GM21360 (cell line): ENCODE measurements around the gene PLCB3.
"Not testable (repeated sequence)": the region's sequence is repeated elsewhere in the genome, so short reads cannot be mapped to it uniquely, and the experiment has no call there.

Experiments used
- ATAC-seq: cut with Tn5 transposase; IDR thresholded peaks from one replicate; pipeline ENCODE4 v1.9.1; 2021; ENCODE audit warnings: mild to moderate bottlenecking, moderate library complexity; ENCODE audit not compliant: unreplicated experiment

Gene PLCB3

DNA sequence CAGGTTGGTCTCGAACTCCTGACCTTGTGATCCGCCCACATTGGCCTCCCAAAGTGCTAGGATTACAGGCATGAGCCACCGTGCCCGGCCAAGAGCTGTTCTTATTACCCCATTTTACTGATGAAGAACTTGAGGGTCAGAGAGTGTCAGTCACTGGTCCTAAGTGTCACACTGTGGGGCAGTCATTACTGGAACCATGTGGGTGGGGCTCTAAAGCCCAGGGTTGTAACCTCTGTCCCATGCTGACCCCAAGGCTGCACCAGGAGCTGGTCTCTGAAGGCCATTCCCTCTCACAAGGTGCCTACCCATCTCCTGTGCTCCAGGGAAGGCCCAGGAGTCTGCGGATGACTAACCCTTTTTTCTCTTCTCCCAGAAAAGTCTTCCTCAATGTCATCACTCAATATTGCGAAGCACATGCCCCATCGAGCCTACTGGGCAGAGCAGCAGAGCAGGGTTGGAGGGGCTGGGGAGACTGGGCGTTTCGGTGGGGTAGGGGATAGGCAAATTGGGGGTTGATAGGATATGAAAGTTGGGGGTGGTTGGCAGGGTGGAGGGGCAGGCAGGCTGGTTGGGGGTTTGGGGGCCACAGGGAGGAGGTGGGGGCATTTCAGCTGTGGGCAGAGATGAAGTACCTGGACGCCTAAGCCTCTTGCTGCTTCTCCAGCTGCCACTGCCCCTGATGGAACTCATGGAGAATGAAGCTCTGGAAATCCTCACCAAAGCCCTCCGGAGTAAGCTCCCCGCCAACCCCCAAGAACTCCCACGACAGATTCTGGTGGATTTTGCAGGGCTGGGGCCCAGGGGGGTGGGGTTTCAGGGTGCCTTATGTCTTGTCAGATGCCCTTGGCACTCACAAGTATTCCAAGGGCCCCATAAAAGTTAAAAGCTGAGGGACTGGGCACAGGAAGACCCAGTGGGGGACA, 52.0 kb downstream of the PLCB3 start:
- ATAC-seq: no peak

DNA sequence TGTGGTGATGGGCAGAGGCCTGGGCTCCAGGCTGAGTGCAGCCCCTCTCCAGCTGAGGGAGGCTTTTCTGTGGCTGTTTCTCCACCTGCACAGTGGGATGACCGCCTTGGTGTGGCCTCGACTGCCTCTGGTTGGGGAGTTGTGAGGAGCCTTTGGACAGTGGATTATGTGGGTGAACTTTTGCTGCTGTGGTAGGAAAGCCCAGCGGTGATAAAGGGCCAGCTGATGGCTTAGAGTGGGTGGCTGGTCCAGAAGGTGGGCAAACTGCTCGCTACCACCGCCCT, 52.6 kb downstream of the PLCB3 start:
- no peak for ATAC-seq

DNA sequence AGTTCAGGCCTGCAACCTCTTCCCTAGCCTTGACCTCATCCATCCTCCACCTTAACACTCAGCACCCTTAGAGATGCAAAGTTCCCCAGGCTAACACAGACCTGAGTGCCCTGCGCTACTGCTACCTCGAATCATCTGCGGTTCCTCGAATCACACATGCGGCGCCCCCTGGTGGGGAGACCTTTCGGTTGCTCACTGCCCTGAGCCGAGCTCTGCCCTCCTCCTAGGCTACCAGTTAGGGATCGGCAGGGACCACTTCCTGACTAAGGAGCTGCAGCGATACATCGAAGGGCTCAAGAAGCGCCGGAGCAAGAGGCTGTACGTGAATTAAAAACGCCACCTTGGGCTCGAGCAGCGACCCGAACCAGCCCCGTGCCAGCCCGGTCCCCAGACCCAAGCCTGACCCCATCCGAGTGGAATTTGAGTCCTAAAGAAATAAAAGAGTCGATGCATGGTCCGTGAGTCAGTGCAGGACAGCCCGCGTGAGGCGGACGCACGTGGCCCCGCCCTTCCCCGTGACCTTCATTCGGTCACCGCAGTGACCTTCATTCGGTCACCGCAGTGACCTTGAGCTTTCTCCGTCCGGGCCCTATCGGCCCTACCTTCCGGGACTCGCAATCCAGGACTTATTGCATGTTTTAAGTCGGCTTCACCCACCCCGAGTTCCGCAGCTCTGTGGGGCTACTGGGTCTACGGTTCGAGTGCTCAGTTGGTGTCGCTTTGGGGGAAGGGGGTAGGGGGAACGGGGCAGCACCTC, 53.2 kb downstream of the PLCB3 start:
- peak; percentile 14 for ATAC-seq

GRCh38 chr11:64305075-64305690, 53.9 kb downstream of the PLCB3 start, which contains the start of gene ESRRA:
TSS of gene ESRRA (plus strand) at chr11:64305524. CDS start at chr11:64307180, 1,656 bp downstream.
- peak; percentile 61 for ATAC-seq

- ATAC-seq: peak; percentile 19
Measured at GRCh38 chr11:64305691-64306562, 54.6 kb downstream of the PLCB3 start.

DNA sequence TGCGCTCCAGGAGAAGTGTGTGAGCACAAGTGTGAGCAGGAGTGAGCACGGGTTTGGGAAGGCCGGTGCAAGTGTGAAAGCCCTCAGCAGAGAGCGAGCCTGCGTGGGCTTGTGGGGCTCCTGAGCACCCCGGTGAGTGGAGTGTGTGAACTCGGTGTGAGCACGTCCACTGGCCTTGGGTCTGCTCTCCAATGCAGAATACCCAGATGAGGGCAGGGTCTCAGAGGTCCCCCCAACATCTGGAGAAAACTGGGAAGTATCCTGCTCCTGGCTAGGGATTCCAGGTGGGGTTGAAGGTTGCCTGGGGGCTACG, 55.2 kb downstream of the PLCB3 start:
- no peak for ATAC-seq

- no peak for ATAC-seq
Measured at GRCh38 chr11:64306876-64307622, 55.7 kb downstream of the PLCB3 start.

DNA sequence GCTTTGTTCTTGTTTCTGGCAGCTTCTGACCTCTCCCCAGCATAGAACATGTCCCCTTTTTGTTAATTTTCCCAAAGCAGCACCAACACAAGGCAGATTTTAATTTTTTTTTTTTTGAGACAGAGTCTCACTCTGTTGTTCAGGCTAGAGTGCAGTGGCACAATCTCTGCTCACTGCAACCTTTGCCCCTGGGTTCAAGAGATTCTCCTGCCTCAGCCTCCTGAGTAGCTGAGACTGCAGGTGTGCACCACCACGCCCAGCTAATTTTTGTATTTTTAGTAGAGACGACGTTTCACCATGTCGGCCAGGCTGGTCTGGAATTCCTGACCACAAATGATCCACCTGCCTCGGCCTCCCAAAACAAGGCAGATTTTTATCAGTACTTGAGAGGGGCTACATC, 56.5 kb downstream of the PLCB3 start:
- not testable (repeated sequence) for ATAC-seq

GRCh38 chr11:64312947-64313346, 61.6 kb downstream of the PLCB3 start:
- no peak for ATAC-seq

GRCh38 chr11:64313491-64314145, 62.3 kb downstream of the PLCB3 start:
- no peak for ATAC-seq

GRCh38 chr11:64314146-64314804, 62.9 kb downstream of the PLCB3 start:
- no peak for ATAC-seq

GRCh38 chr11:64314805-64315561, 63.7 kb downstream of the PLCB3 start:
- no peak for ATAC-seq

DNA sequence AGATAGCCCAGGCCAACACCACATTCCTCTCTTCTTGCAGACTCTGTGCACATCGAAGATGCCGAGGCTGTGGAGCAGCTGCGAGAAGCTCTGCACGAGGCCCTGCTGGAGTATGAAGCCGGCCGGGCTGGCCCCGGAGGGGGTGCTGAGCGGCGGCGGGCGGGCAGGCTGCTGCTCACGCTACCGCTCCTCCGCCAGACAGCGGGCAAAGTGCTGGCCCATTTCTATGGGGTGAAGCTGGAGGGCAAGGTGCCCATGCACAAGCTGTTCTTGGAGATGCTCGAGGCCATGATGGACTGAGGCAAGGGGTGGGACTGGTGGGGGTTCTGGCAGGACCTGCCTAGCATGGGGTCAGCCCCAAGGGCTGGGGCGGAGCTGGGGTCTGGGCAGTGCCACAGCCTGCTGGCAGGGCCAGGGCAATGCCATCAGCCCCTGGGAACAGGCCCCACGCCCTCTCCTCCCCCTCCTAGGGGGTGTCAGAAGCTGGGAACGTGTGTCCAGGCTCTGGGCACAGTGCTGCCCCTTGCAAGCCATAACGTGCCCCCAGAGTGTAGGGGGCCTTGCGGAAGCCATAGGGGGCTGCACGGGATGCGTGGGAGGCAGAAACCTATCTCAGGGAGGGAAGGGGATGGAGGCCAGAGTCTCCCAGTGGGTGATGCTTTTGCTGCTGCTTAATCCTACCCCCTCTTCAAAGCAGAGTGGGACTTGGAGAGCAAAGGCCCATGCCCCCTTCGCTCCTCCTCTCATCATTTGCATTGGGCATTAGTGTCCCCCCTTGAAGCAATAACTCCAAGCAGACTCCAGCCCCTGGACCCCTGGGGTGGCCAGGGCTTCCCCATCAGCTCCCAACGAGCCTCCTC, 64.6 kb downstream of the PLCB3 start:
- ATAC-seq: not testable (repeated sequence)

GRCh38 chr11:64316672-64317324, 65.5 kb downstream of the PLCB3 start:
- peak; percentile 22 for ATAC-seq

DNA sequence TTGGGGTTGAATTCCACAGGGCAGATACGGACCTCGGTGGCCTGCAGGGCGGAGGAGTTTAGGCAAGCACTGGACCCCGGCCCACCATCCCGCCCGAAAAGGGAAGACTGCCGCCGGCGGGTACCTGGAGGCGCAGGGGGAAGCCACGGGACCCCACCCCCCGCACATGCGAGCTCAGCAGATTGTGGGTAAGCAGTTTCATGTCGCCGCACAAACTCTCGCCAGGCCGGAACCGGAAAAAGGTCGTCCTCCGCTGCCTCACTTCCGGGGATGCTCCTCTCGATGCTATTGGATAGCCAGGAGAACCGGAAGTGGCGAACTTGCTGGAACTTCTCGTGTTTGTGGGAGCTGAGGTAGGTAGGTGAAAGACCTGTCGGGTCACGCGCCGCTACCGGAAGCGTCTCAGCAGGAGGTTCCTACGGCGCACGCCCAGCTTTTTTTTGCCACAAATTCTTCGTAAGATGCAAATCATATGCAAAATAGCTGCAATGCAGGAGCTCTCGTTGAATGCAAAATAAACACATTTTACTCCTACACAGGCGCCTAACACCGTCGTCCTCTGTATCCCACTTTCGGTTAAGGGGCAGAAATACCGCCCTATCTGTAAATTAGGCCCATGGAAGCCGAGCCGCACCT, 66.1 kb downstream of the PLCB3 start, which contains the start of gene TRMT112:
Gene TRMT112 (minus strand): TSS at position 235 of the 636 bp plus-strand sequence. CDS start 33 bp downstream, at position 202.
- peak; percentile 49 for ATAC-seq
